ENCODE data around the gene CNN3.

Gene CNN3

GRCh38 chr1:94901841-94902240 lies 25.1 kb downstream of the CNN3 start (continued):
- TF ChIP-seq KLF7 (tag by site-specific recombination; IDR thresholded peaks at IDR 0.05; ENCODE audit: borderline replicate concordance) = no peak

GRCh38 chr1:94899756-94900155 lies 27.2 kb downstream of the CNN3 start:
- TF ChIP-seq MYNN (tag by site-specific recombination; IDR thresholded peaks at IDR 0.05; ENCODE audit: borderline replicate concordance) (no peak), ZNF610 (tag by site-specific recombination; IDR thresholded peaks at IDR 0.05; ENCODE audit: borderline replicate concordance) (no peak), ZNF488 (tag by site-specific recombination; IDR thresholded peaks at IDR 0.05) (no peak), ZSCAN16 (tag by site-specific recombination; IDR thresholded peaks at IDR 0.05) (no peak), SALL2 (tag by site-specific recombination; IDR thresholded peaks at IDR 0.05; ENCODE audit: borderline replicate concordance) (no peak), ZNF624 (tag by site-specific recombination; IDR thresholded peaks at IDR 0.05) (no peak), ZNF174 (tag by site-specific recombination; IDR thresholded peaks at IDR 0.05) (no peak), ZNF362 (tag by site-specific recombination; IDR thresholded peaks at IDR 0.05) (no peak)
- no peaks in the 10 kb centered on the region for H3K9me3 ChIP-seq (ENCODE audit: control insufficient read depth, insufficient read depth, low read depth, low read length)
- H3K27ac ChIP-seq (ENCODE audit: extremely low read depth, low read depth, low read length) = no peak overlapping the region
- peaks cover 4% of the 10 kb centered on the region; the same call in 1 of the 2 replicates for H3K4me1 ChIP-seq (ENCODE audit: control insufficient read depth, insufficient read depth, low read length)
- CTCF ChIA-PET = interaction anchor here (0.9 to 1.4 kb wide), 2 partner anchors 142 to 143 kb away, joined by 3 to 5 read pairs; no protein-coding TSS in a partner anchor
- POLR2A ChIA-PET = no interaction called here
- peaks cover 32 to 62% of the 10 kb centered on the region in 2 experiments for H3K36me3 ChIP-seq (ENCODE audit: control insufficient read depth in 2 of 2, insufficient read depth in 1 of 2, low read length in 2 of 2)
- H3K4me3 ChIP-seq (ENCODE audit: low read depth, low read length) = no peak overlapping the region

GRCh38 chr1:94898491-94899385 lies 28.2 kb downstream of the CNN3 start:
- CTCF ChIA-PET = interaction anchor here (0.7 to 1.6 kb wide), 4 partner anchors 44 to 144 kb away, joined by 3 to 6 read pairs (median 5); no protein-coding TSS in a partner anchor
- peaks cover 4% of the 10 kb centered on the region; the same call in 1 of the 2 replicates for H3K4me1 ChIP-seq (ENCODE audit: control insufficient read depth, insufficient read depth, low read length)
- no peak overlapping the region for H3K4me3 ChIP-seq (ENCODE audit: low read depth, low read length)
- peaks cover 32 to 68% of the 10 kb centered on the region in 2 experiments for H3K36me3 ChIP-seq (ENCODE audit: control insufficient read depth in 2 of 2, insufficient read depth in 1 of 2, low read length in 2 of 2)
- H3K27ac ChIP-seq (ENCODE audit: extremely low read depth, low read depth, low read length) = no peak overlapping the region
- no peaks in the 10 kb centered on the region for H3K9me3 ChIP-seq (ENCODE audit: control insufficient read depth, insufficient read depth, low read depth, low read length)
- POLR2A ChIA-PET = no interaction called here
- TF ChIP-seq ZSCAN16 (tag by site-specific recombination; IDR thresholded peaks at IDR 0.05) = no peak
- no peak for TF ChIP-seq ZNF747 (tag by site-specific recombination; IDR thresholded peaks at IDR 0.05)
- no peak for TF ChIP-seq ZNF350 (tag by site-specific recombination; IDR thresholded peaks at IDR 0.05)
- TF ChIP-seq SCRT1 (tag by site-specific recombination; IDR thresholded peaks at IDR 0.05; ENCODE audit: borderline replicate concordance) = no peak
- no peak for TF ChIP-seq GLIS2 (tag by site-specific recombination; IDR thresholded peaks at IDR 0.05)
- no peak for TF ChIP-seq ZNF777 (tag by site-specific recombination; IDR thresholded peaks at IDR 0.05; ENCODE audit: borderline replicate concordance)
- no peak for TF ChIP-seq GLIS1 (tag by site-specific recombination; IDR thresholded peaks at IDR 0.05)
- TF ChIP-seq ELK4 (IDR thresholded peaks at IDR 0.05; ENCODE audit: borderline replicate concordance, low read depth, low read length) = no peak
- TF ChIP-seq TRIM28 (IDR thresholded peaks at IDR 0.05; ENCODE audit: borderline replicate concordance, low read length) = no peak
- TF ChIP-seq PRDM6 (tag by site-specific recombination; IDR thresholded peaks at IDR 0.05) = no peak
- TF ChIP-seq SALL2 (tag by site-specific recombination; IDR thresholded peaks at IDR 0.05; ENCODE audit: borderline replicate concordance) = no peak
- TF ChIP-seq ZNF707 (tag by site-specific recombination; IDR thresholded peaks at IDR 0.05) = no peak
- no peak for TF ChIP-seq AEBP2 (tag by site-specific recombination; IDR thresholded peaks at IDR 0.05; ENCODE audit: borderline replicate concordance)
- TF ChIP-seq KLF8 (tag by site-specific recombination; IDR thresholded peaks at IDR 0.05) = no peak
- TF ChIP-seq HOXA7 (CRISPR knock-in tag; IDR thresholded peaks at IDR 0.05; ENCODE audit: borderline replicate concordance) = no peak
- TF ChIP-seq TCF7L2 (IDR thresholded peaks at IDR 0.05; ENCODE audit: borderline replicate concordance, low read depth, low read length) = no peak
- TF ChIP-seq ZNF223 (tag by site-specific recombination; IDR thresholded peaks at IDR 0.05) = no peak
- TF ChIP-seq SP2 (tag by site-specific recombination; IDR thresholded peaks at IDR 0.05) = no peak
- no peak for TF ChIP-seq ZNF585B (tag by site-specific recombination; IDR thresholded peaks at IDR 0.05)

Measured in HEK293 (cell line).